H1 (cell line): ENCODE data around the gene MXRA8. TPM values are rescaled to one million over a fixed set of nuclear protein-coding genes. Genes with fewer than 3 reads are reported as not detected.

Experiments
- FOSL1 ChIP-seq: IDR thresholded peaks from 2 replicates; pipeline ENCODE4 v1.6.1; 2011; ENCODE audit warnings: mild to moderate bottlenecking, low read depth, low read length, moderate library complexity; ENCODE audit not compliant: insufficient read depth
- polyA plus RNA-seq, 7 experiments: library from polyadenylated mRNA; depleted of rRNA in 3 of 7; stranded (reverse) in 5 of 7; unstranded in 2 of 7; fragments of >200 nt in 5 of 7; fragments of 200-250 nt in 2 of 7; gene quantifications; 1 replicate in 5 of 7; 2 replicates in 1 of 7; 4 replicates in 1 of 7; pipeline versions ENCODE4 v1.2.1 to v1.2.3, GENCODE V29; 2011 to 2013; ENCODE audit warnings: missing spikeins in 2 of 7, mixed read lengths in 2 of 7
- total RNA-seq: library from RNA; stranded (reverse); fragmentation: NEBNext Ultra II Directional; extraction: Animal tissue kit (Norgen Biotek cat#: 25700); gene quantifications from 2 replicates; pipeline ENCODE4 v1.2.1, GENCODE V29; 2021
- TF ChIP-seq, protein P1 (sequence below): fragments of 300-600 bp; sonication (generic); IDR thresholded peaks from 2 replicates; pipeline ENCODE4 v1.7.1; 2012; ENCODE audit warnings: low read length, moderate library complexity, mild to moderate bottlenecking, inconsistent platforms; ENCODE audit not compliant: insufficient replicate concordance

Gene MXRA8
- total and polyA plus RNA-seq, 2 of the 8 experiments (the other 6 are each of a cell fraction or from before 2014, with no cell fraction given) = 10.5 to 17.2 TPM

DNA sequence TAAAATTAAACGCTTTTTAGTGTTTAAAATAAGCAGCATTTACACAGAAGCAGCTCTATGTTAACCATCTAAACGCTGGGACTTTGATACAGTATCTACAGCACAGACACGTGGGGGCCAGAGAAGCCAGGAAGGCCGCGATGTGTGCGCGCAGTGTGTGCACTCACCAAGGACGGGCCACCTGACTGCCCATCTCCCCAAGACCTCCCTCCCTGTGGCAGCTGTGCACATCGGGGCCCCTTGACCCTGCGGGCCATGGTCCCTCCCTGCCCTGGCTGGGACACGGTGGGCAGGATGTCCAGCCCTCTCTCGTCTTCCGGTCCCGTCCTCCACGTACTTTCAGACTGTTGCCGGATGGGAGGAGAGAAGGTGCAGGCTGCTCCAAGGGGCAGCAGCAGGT lies 23.1 kb downstream of the MXRA8 start (continued):
- TF ChIP-seq, protein P1, sequence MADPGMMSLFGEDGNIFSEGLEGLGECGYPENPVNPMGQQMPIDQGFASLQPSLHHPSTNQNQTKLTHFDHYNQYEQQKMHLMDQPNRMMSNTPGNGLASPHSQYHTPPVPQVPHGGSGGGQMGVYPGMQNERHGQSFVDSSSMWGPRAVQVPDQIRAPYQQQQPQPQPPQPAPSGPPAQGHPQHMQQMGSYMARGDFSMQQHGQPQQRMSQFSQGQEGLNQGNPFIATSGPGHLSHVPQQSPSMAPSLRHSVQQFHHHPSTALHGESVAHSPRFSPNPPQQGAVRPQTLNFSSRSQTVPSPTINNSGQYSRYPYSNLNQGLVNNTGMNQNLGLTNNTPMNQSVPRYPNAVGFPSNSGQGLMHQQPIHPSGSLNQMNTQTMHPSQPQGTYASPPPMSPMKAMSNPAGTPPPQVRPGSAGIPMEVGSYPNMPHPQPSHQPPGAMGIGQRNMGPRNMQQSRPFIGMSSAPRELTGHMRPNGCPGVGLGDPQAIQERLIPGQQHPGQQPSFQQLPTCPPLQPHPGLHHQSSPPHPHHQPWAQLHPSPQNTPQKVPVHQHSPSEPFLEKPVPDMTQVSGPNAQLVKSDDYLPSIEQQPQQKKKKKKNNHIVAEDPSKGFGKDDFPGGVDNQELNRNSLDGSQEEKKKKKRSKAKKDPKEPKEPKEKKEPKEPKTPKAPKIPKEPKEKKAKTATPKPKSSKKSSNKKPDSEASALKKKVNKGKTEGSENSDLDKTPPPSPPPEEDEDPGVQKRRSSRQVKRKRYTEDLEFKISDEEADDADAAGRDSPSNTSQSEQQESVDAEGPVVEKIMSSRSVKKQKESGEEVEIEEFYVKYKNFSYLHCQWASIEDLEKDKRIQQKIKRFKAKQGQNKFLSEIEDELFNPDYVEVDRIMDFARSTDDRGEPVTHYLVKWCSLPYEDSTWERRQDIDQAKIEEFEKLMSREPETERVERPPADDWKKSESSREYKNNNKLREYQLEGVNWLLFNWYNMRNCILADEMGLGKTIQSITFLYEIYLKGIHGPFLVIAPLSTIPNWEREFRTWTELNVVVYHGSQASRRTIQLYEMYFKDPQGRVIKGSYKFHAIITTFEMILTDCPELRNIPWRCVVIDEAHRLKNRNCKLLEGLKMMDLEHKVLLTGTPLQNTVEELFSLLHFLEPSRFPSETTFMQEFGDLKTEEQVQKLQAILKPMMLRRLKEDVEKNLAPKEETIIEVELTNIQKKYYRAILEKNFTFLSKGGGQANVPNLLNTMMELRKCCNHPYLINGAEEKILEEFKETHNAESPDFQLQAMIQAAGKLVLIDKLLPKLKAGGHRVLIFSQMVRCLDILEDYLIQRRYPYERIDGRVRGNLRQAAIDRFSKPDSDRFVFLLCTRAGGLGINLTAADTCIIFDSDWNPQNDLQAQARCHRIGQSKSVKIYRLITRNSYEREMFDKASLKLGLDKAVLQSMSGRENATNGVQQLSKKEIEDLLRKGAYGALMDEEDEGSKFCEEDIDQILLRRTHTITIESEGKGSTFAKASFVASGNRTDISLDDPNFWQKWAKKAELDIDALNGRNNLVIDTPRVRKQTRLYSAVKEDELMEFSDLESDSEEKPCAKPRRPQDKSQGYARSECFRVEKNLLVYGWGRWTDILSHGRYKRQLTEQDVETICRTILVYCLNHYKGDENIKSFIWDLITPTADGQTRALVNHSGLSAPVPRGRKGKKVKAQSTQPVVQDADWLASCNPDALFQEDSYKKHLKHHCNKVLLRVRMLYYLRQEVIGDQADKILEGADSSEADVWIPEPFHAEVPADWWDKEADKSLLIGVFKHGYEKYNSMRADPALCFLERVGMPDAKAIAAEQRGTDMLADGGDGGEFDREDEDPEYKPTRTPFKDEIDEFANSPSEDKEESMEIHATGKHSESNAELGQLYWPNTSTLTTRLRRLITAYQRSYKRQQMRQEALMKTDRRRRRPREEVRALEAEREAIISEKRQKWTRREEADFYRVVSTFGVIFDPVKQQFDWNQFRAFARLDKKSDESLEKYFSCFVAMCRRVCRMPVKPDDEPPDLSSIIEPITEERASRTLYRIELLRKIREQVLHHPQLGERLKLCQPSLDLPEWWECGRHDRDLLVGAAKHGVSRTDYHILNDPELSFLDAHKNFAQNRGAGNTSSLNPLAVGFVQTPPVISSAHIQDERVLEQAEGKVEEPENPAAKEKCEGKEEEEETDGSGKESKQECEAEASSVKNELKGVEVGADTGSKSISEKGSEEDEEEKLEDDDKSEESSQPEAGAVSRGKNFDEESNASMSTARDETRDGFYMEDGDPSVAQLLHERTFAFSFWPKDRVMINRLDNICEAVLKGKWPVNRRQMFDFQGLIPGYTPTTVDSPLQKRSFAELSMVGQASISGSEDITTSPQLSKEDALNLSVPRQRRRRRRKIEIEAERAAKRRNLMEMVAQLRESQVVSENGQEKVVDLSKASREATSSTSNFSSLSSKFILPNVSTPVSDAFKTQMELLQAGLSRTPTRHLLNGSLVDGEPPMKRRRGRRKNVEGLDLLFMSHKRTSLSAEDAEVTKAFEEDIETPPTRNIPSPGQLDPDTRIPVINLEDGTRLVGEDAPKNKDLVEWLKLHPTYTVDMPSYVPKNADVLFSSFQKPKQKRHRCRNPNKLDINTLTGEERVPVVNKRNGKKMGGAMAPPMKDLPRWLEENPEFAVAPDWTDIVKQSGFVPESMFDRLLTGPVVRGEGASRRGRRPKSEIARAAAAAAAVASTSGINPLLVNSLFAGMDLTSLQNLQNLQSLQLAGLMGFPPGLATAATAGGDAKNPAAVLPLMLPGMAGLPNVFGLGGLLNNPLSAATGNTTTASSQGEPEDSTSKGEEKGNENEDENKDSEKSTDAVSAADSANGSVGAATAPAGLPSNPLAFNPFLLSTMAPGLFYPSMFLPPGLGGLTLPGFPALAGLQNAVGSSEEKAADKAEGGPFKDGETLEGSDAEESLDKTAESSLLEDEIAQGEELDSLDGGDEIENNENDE = no peak
- no peak for TF ChIP-seq FOSL1
